GM12891 (cell line): Measurements from ENCODE around the gene VWA8.

Experiments used
- POLR2A ChIP-seq: IDR thresholded peaks from 2 replicates; pipeline ENCODE4 v1.6.1; 2011; ENCODE audit warnings: low read depth, low read length, control low read depth
- POLR2AphosphoS5 ChIP-seq: IDR thresholded peaks from 2 replicates; pipeline ENCODE4 v1.6.1; 2011; ENCODE audit warnings: low read depth, low read length, control low read depth
- TAF1 ChIP-seq: IDR thresholded peaks from 2 replicates; pipeline ENCODE4 v1.6.1; 2011; ENCODE audit warnings: low read depth, low read length, control low read depth

DNA sequence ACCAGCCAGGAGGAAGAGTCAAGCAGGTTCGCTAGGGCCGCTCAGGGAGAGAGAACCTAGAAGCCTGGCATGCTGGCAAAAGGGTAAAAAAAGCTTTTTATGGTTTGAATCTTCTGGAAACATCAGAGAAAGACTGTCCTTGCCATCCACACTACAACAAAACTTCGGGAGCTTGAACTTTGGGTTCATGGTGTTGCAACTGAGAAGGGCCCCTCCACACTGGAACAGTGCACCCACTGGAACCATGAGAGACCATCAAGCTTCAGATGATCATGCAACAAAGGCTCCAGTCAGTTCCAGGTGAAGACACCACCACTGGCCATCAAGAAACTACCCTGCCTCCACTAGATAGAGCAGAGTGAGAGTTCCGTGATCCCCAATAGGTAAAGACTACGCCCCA, 333.5 kb downstream of the VWA8 start:
- TF ChIP-seq POLR2AphosphoS5 (no peak), TAF1 (no peak), POLR2A (no peak)
